GM23338 (cell line): ENCODE measurements around the gene RADIL. TPM values are rescaled to one million over a fixed set of nuclear protein-coding genes. Genes with fewer than 3 reads are reported as not detected.

ENCODE experiments used
- ATAC-seq: fragments of 200-7000 bp; cut with Tn5 transposase; 3 replicates; pipeline ENCODE4 v1.9.1; 2020
- DNase-seq: peaks from one replicate; pipeline ENCODE4 v3.0.0-alpha.2; 2015; ENCODE audit warnings: low spot score
- H2AFZ ChIP-seq: fragments of 200-600 bp; sonication (generic); 2 replicates; pipeline ENCODE4 v1.8.0; 2016; ENCODE audit warnings: antibody characterized with exemption, mild to moderate bottlenecking, moderate library complexity
- H3F3A ChIP-seq: fragments of 200-600 bp; sonication (generic); replicated peaks from 2 replicates; pipeline ENCODE4 v1.8.0; 2017; ENCODE audit warnings: antibody characterized with exemption, mixed run types, low read depth
- H3K27ac ChIP-seq: fragments of 200-600 bp; sonication (generic); 2 replicates; pipeline ENCODE4 v1.6.1; 2016; ENCODE audit warnings: low read depth
- H3K27me3 ChIP-seq: fragments of 200-600 bp; sonication (generic); 2 replicates; pipeline ENCODE4 v1.8.0; 2016; ENCODE audit warnings: mild to moderate bottlenecking, mixed run types, moderate library complexity; ENCODE audit not compliant: insufficient read depth
- H3K36me3 ChIP-seq: fragments of 200-600 bp; sonication (generic); 2 replicates; pipeline ENCODE4 v1.8.0; 2016; ENCODE audit warnings: mild to moderate bottlenecking; ENCODE audit not compliant: insufficient read depth
- H3K4me1 ChIP-seq: fragments of 200-600 bp; sonication (generic); 2 replicates; pipeline ENCODE4 v1.8.0; 2016; ENCODE audit warnings: mild to moderate bottlenecking, moderate library complexity; ENCODE audit not compliant: insufficient read depth
- H3K4me2 ChIP-seq: fragments of 200-600 bp; sonication (generic); 2 replicates; pipeline ENCODE4 v1.7.1; 2017; ENCODE audit warnings: mixed run types
- H3K4me3 ChIP-seq: fragments of 200-600 bp; sonication (generic); 2 replicates; pipeline ENCODE4 v1.6.1; 2016; ENCODE audit warnings: mixed run types
- H3K79me2 ChIP-seq: fragments of 200-600 bp; sonication (generic); replicated peaks from 2 replicates; pipeline ENCODE4 v1.8.0; 2017; ENCODE audit warnings: mild to moderate bottlenecking; ENCODE audit not compliant: insufficient read depth
- H3K9me2 ChIP-seq: fragments of 200-600 bp; sonication (generic); 2 replicates; pipeline ENCODE4 v1.8.0; 2017; ENCODE audit not compliant: insufficient read depth
- H4K20me1 ChIP-seq: fragments of 200-600 bp; sonication (generic); replicated peaks from 2 replicates; pipeline ENCODE4 v1.8.0; 2017; ENCODE audit warnings: mild to moderate bottlenecking; ENCODE audit not compliant: insufficient read depth
- H3K27ac Mint-ChIP-seq: 2 replicates; pipeline ENCODE4 v1.8.0; 2020; ENCODE audit warnings: inconsistent platforms, mild to moderate bottlenecking, moderate library complexity, mixed read lengths
- H3K27me3 Mint-ChIP-seq: 3 replicates; pipeline ENCODE4 v1.8.0; 2022; ENCODE audit warnings: low read depth, mild to moderate bottlenecking, moderate library complexity, mixed read lengths, inconsistent platforms; ENCODE audit not compliant: insufficient read depth, poor library complexity
- H3K36me3 Mint-ChIP-seq: 3 replicates; pipeline ENCODE4 v1.8.0; 2021; ENCODE audit warnings: low read depth, mild to moderate bottlenecking, inconsistent platforms, moderate library complexity, mixed read lengths
- H3K4me1 Mint-ChIP-seq: 3 replicates; pipeline ENCODE4 v1.8.0; 2020; ENCODE audit warnings: mild to moderate bottlenecking, inconsistent platforms, mixed read lengths
- H3K4me3 Mint-ChIP-seq: 3 replicates; pipeline ENCODE4 v1.8.0; 2021; ENCODE audit warnings: moderate library complexity, mild to moderate bottlenecking, inconsistent platforms, mixed read lengths
- H3K9me3 Mint-ChIP-seq: 3 replicates; pipeline ENCODE4 v1.8.0; 2020; ENCODE audit warnings: moderate library complexity, mild to moderate bottlenecking, inconsistent platforms, mixed read lengths
- CREB1 ChIP-seq: fragments of 250-450 bp; sonication (Bioruptor Pico); IDR thresholded peaks from 2 replicates; pipeline ENCODE4 v1.5.0; 2020; ENCODE audit warnings: low read depth, mild to moderate bottlenecking, moderate library complexity
- CTCF ChIP-seq, 2 experiments: fragments of 200-600 bp in 1 of 2; sonication (generic) in 1 of 2; conservative IDR thresholded peaks; 2 replicates each; pipeline versions ENCODE4 v1.5.1 to v1.6.1; 2016 to 2017; ENCODE audit warnings: antibody characterized with exemption in 2 of 2, low read depth in 2 of 2, mild to moderate bottlenecking in 2 of 2, moderate library complexity in 1 of 2
- ETS1 ChIP-seq: IDR thresholded peaks from 2 replicates; pipeline ENCODE4 v1.6.1; 2016; ENCODE audit warnings: antibody characterized with exemption
- EZH2 ChIP-seq: fragments of 200-600 bp; sonication (generic); IDR thresholded peaks from one replicate; pipeline ENCODE4 v1.8.0; 2017; ENCODE audit warnings: antibody characterized with exemption, mild to moderate bottlenecking, low read depth; ENCODE audit not compliant: unreplicated experiment
- EZH2phosphoT487 ChIP-seq: fragments of 200-600 bp; sonication (generic); IDR thresholded peaks from one replicate; pipeline ENCODE4 v1.8.1; 2018; ENCODE audit warnings: antibody characterized with exemption; ENCODE audit not compliant: unreplicated experiment
- NANOG ChIP-seq: IDR thresholded peaks from 2 replicates; pipeline ENCODE4 v1.6.1; 2016; ENCODE audit warnings: antibody characterized with exemption, borderline replicate concordance
- REST ChIP-seq: IDR thresholded peaks from one replicate; pipeline ENCODE4 v1.6.1; 2018; ENCODE audit warnings: antibody characterized with exemption; ENCODE audit not compliant: unreplicated experiment
- STAT1 ChIP-seq: IDR thresholded peaks from one replicate; pipeline ENCODE4 v1.6.1; 2016; ENCODE audit warnings: antibody characterized with exemption; ENCODE audit not compliant: unreplicated experiment
- ZNF114 ChIP-seq: fragments of 250-450 bp; sonication (Bioruptor Pico); IDR thresholded peaks from 2 replicates; pipeline ENCODE4 v1.5.0; 2020; ENCODE audit warnings: mild to moderate bottlenecking, moderate library complexity
- polyA plus RNA-seq: library from polyadenylated mRNA; unstranded; fragments of >200 nt; fragmentation: Nextera tagmentation; extraction: Ambion mirVana; gene quantifications from 2 replicates; pipeline ENCODE4 v1.2.1, GENCODE V29; 2016
- total RNA-seq: library from RNA; depleted of rRNA; stranded (reverse); fragments of >200 nt; shearing (Covaris generic); gene quantifications from 2 replicates; pipeline ENCODE4 v1.2.3, GENCODE V29; 2014

The RADIL gene
- total and polyA plus RNA-seq, 2 experiments from 2014 or later = 4.3 to 9.8 TPM

- Histone ChIP-seq H3K9me2 (no peaks in the 10 kb centered on the region), H3K79me2 (no peaks in the 10 kb centered on the region), H3F3A (no peaks in the 10 kb centered on the region), H4K20me1 (no peaks in the 10 kb centered on the region), H3K36me3 (no peaks in the 10 kb centered on the region), H3K27ac (no peak overlapping the region), H3K4me1 (no peaks in the 10 kb centered on the region), H2AFZ (no peak overlapping the region), H3K4me2 (no peak overlapping the region), H3K4me3 (no peak overlapping the region), H3K27me3 (no peaks in the 10 kb centered on the region)
- Mint-ChIP-seq H3K27me3 (peaks cover 11% of the 10 kb centered on the region), H3K36me3 (no peaks in the 10 kb centered on the region), H3K27ac (no peak overlapping the region), H3K4me1 (no peaks in the 10 kb centered on the region; the same call in 2 of the 3 replicates), H3K9me3 (peaks cover 2% of the 10 kb centered on the region; the same call in 1 of the 3 replicates), H3K4me3 (no peak overlapping the region)
- ATAC-seq (no peak), DNase-seq (no peak)
- no peak for TF ChIP-seq STAT1
- no peak for TF ChIP-seq REST
- no peak for TF ChIP-seq ETS1
- TF ChIP-seq EZH2phosphoT487 = no peak
- no peak for TF ChIP-seq NANOG
- no peak for TF ChIP-seq EZH2
- TF ChIP-seq ZNF114 (CRISPR knock-in tag) = no peak
Measured at GRCh38 chr7:4831723-4832495, 51.6 kb downstream of the RADIL start.

GRCh38 chr7:4830176-4830575 lies 53.3 kb downstream of the RADIL start:
- peak; percentile 42; the same call in 1 of the 2 replicates for TF ChIP-seq CREB1 (CRISPR knock-in tag)
- peak; percentile 89 to 100 for TF ChIP-seq CTCF (conservative IDR thresholded peaks at IDR 0.05; ENCODE audit: low read depth in 2 of 2)
- no peak for TF ChIP-seq NANOG
- ATAC-seq = peak; percentile 96
- peak; percentile 93 for DNase-seq
- Mint-ChIP-seq H3K36me3 (no peaks in the 10 kb centered on the region), H3K27me3 (peaks cover 12% of the 10 kb centered on the region), H3K27ac (peak overlapping the region; percentile 33; the same call in 1 of the 2 replicates), H3K9me3 (peaks cover 2% of the 10 kb centered on the region; the same call in 1 of the 3 replicates), H3K4me1 (no peaks in the 10 kb centered on the region; the same call in 2 of the 3 replicates), H3K4me3 (no peak overlapping the region)
- no peaks in the 10 kb centered on the region for H3K4me1 ChIP-seq
- no peaks in the 10 kb centered on the region for H3K9me2 ChIP-seq
- no peaks in the 10 kb centered on the region for H3K36me3 ChIP-seq
- no peaks in the 10 kb centered on the region for H3K27me3 ChIP-seq
- no peak overlapping the region for H3K4me2 ChIP-seq
- no peak overlapping the region for H3K4me3 ChIP-seq
- H2AFZ ChIP-seq = no peak overlapping the region
- no peaks in the 10 kb centered on the region for H4K20me1 ChIP-seq
- H3K27ac ChIP-seq = no peak overlapping the region
- no peaks in the 10 kb centered on the region for H3K79me2 ChIP-seq
- no peaks in the 10 kb centered on the region for H3F3A ChIP-seq
